Measurements from ENCODE around the gene INKA2.

Gene INKA2

DNA sequence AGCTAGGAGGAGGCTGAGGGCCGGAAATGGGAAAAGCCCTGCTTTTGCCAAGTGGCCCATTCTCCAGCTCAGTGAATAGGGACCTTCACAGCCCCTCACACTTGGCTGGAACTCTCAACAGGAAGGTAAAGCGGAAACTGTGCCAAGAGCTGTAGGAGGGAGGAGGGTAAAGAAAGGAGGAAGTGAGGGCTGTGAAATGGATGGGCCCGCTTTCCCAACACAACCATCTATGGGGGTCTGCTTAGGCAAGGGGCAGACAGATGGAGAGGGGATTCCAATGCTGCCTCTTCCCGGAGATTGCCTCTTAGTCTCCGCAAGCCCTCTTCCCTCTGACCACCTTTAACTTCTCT is 5.2 kb downstream of the INKA2 start:
- DNase-seq (ENCODE audit: low read depth in 3 of 3, low spot score in 1 of 3): no peak

DNA sequence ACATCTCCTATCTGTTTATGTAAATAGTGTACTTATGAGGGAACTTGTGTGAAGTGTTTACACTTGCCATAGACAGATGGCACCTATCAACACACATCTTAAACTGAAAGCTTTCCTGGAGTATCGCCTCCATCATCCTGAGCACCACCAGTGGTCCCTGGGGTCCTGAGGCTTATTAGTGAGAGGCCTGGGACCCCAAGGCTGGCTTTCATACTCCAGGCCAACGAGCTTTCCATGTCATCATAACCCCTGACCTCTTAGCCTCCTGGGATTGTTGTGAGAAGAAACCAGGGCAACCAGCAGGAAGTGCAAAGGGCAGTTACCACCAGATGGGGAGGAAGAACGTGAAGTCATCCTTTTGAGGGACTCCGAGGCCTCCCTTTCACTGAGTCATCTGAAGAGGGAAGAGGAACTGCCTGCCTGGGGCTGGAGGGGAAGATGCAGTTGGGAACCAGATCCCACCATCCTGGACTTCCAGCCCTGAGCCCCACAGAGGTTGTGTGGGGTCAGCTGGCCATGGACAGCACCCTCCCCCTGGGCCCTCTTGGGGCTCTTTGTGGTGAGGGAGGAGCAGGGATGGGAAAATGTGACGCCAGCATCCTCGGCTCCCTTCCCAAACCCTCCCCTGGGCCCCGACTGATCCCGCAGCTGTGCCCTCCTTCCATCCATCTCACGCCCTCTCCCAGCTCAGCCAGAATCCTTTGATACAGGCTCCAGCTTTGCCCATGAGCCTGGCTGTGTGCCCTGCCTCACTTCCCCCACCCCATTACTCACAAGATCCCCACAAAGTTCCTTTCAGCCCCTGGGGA is 5.8 kb downstream of the INKA2 start:
- no peak for DNase-seq (ENCODE audit: low read depth in 3 of 3, low spot score in 1 of 3)

DNA sequence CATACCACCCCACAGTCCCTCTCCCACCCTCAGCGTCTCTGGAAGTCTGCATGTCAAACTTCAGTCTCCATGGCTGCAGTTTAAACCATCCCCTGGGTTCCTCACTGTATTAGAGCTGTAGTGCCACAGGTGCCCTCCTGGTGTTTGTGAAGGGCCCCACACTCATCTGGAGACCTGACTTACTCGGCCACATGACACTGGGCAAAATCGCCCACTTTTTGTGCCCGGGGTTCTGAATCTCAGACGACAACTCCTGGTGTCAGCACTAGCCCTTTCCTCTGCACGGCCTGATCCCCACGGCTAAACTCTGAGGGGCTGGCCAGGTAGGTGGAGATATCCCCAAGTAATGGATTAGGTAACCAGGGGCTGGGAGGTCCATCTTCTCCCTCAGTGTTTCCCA is 6.5 kb downstream of the INKA2 start:
- no peak for DNase-seq (ENCODE audit: low read depth in 3 of 3, low spot score in 1 of 3)

DNA sequence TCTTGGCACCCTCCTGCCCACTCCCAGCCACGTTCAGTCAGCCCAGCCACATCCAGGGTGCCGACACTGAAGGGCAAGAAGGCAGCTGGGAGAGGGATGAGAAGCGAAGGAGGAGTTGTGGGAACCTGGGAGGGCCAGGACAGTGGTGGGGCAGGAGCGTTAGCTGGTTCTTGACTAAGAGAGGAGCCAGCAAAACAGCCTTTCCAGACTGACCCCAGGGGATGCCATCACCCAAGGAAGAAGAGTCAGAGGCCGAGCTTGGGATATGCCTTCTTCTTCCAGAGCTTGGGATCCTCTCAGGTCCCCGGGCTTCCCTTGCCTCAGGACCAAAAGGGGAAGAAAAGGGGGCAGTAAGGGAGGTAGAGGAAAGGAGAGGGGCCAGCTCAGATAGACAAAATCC is 7.2 kb downstream of the INKA2 start:
- DNase-seq (ENCODE audit: low read depth in 3 of 3, low spot score in 1 of 3): no peak

GRCh38 chr1:111730706-111731105 is 8.5 kb downstream of the INKA2 start:
- no peak for DNase-seq (ENCODE audit: low read depth in 3 of 3, low spot score in 1 of 3)

GRCh38 chr1:111729946-111730681 is 9.1 kb downstream of the INKA2 start:
- DNase-seq (ENCODE audit: low read depth in 3 of 3, low spot score in 1 of 3): no peak

DNA sequence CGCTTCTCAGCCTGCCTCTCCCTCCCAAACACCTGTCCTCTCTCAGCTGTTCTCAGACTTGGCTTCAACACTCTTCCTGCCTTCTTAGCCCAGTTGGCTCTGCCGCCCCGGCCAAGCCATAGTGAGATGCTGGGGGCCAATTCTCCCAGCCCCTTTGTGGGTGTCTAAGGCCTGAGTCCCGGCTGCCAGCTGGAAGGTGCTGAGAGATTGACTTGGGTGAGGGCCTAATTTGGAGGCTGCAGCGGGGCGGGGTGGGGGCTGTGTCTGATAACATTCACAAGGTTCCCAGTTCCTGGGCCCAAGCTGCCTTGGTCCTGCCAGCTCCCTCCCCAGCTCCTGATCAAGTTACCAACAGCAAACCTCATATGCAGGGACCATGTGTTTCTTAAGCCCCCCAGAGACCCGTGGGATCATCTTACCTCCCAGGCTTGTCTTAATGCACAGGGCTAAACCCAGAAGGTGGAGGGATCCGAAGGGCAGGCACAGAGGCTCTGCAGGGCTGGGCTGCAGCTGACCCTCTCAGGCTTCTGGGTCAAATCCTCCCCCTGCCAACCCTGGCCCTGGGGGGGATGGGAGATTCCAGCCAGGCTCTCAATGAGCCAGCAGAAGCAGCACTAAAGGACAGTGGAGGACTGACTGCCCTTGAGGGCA is 9.8 kb downstream of the INKA2 start:
- DNase-seq (ENCODE audit: low read depth in 3 of 3, low spot score in 1 of 3): no peak

DNA sequence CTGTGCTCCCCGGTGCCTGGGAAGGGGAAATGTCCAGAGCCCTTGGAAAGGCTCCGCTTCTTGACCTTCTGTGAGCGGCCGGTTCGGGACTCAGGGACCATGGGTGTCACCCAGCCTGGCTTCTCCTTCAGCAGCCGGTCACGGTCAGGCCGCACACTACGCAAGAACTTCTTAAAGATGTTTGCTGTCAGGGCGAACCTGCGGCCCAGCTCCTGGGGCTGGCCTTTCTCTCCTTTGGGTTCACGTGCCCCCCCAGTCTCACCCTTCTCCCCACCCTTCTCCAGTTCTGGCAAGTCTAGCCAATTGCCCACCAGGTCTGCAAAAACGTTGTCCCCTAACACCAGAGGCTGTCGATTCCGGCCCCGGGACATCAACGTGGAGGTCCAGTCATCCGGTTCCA is 12.1 kb downstream of the INKA2 start:
- no peak for DNase-seq (ENCODE audit: low read depth in 3 of 3, low spot score in 1 of 3)

GRCh38 chr1:111725192-111725591 is 14.0 kb downstream of the INKA2 start:
- DNase-seq (ENCODE audit: low read depth in 3 of 3, low spot score in 1 of 3): no peak

DNA sequence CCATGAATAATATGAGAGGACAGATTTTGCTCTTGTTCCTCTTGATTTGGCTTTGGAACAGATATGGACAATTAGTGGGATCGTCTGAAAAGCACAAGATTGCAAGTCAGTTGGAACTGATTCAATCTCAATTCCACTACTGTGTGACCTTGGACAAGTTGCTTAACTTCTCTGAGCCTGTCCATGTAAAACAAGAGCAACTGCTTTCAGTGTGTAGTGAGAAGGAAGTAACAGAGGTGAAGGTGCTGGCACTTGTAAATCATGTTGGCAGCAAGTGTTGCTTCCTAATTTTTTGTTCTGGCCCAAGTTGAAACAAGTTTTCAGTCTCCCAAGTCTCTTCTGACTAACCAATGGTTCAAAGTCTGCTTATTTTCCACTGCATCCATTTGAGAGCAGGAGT is 15.3 kb downstream of the INKA2 start:
- no peak for DNase-seq (ENCODE audit: low read depth in 3 of 3, low spot score in 1 of 3)

DNA sequence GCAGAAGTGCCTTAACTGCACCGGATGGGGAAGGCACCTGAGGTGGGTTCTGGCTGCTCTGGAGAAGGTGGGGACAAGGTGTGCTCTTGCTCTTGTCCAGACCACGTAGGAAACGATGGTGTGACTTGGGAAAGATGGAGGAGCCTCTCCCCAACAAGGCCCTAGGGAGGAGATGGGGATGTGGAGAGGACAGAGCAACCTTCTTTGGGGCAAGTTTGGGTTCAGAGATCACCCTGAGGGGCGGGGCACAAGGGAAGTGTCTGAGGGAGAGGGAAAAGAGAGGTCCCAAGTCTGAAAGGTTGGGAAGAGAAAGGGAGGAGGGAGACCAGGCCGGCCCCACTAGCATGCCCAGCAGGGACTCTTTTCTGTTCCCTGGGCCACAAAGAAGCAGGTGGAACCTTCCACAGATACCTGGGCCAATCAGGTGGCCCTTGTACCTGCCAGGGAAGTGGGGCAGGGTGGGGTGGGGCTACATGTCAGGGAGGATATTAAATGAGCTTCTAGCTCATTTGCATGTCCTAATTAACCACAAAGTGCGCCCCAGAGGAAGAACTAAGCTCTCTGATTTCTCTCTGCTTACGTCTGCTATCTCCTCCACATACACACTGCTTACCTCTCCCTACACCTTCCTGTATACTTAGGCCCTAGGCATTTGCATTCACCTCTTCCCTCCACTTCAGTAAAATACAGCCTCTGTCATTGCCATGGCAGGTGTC is 15.9 kb downstream of the INKA2 start:
- DNase-seq (ENCODE audit: low read depth in 3 of 3, low spot score in 1 of 3): no peak

DNA sequence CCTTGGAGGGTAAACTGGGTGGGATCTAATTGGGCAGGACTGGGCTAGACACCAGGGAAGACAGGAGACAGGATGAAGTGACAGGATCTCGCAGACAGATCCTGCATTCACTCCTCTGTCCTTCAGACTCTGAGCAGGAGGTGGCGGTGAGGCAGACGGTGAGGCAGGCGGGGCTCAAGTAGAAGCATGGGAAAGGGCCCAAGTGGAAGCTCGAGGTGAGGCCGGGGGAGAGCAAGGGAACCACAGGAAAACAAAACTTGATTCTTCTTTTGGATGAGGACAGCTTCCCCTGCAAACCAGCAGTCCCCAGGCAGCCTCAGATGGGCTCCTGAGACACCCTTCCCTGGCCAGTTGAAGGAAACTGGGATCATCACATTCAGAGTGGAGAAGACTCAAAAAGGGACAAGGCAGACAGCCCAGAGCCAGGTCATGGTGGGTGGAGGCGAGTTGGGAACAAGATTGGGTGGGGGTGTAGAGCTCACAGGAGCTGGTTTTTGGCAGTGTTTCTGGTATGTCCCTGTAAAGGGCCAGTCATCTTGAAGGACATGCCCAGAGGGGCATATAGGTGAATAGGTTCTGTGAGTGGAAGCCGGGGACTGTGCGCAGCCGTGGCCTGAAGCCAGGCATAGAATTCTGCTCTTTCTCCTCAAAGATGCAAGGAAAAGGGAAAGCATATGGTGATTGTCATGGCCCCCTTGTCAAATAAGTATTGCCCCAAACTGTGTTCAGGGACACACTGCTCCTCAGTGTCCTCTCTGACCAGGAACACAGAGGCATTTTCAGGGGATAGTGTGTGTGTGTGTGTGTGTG is 18.0 kb downstream of the INKA2 start:
- no peak for DNase-seq (ENCODE audit: low read depth in 3 of 3, low spot score in 1 of 3)

DNA sequence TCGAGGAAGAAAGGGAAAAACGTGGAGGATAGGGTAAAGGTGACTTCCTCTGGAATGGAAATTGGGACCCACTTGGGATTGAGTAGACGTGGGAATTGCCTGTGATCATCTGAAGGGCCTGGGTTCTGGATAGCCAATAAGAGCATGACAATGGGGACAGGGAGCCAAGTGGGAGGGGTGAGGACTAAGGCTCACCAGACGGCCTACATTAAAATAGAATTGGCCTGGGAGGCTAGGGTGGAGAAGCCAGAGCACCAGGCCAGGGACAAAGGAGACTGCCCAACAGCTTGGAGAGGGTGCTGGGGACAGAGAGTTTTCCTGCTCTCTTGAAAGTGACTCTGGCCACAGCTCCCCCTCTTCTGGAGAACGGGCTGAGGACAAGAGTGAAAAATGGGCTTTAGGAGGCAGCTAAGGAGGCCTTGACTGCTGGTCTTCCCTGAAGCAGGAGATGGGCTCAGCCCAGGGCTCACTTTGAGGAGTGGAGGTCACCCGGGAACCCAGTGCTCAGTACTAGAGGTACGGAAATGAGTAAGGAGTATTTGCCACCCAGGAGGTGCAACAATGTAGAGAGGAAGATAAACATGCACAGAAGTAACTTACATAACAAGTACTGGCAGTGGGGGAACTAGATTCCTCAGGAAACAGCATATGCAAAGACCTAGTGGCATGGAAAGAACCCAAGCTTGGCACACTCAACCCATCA is 18.8 kb downstream of the INKA2 start:
- no peak for DNase-seq (ENCODE audit: low read depth in 3 of 3, low spot score in 1 of 3)

DNA sequence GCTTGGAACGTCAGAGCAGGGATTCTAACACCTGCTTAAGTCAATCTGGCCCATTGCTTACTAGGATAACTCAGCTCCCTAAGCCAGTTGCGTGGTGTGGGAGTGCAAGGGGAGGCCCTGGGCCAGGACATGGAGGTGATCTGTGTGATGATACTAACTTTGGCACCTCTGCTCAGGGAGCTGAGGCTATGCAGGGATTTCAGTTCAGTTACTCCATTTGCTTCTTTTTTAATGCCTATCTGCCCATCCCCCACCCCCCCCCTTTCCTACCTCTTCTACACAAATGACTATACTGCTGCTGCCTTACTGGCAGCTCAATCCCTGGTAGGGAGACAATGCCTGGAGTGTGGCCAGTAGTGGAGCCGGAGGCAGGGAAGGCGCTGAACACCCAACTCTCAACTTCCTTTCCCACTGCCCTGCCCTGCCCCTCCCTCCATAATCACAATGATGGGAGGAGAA is 19.5 kb downstream of the INKA2 start:
- no peak for DNase-seq (ENCODE audit: low read depth in 3 of 3, low spot score in 1 of 3)

DNA sequence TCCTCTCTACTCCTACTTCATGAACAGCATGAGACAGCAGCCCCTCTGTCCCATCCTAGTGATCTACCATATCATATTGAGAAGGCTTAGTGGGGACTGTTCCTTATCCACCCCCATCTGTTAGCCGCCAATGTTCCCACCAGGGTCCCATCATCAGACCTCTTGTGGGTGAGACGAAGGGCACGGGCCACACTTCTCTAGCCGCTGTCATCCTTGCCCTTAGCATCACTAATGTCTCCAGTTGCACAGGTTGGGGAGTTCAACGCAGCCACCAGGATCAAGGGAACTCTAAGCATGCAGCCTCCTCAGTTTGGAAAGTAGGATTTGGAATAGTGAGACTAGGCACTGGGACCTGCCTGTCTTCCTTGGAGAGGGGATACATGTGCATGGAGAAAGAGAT is 20.1 kb downstream of the INKA2 start:
- DNase-seq (ENCODE audit: low read depth in 3 of 3, low spot score in 1 of 3): no peak

DNA sequence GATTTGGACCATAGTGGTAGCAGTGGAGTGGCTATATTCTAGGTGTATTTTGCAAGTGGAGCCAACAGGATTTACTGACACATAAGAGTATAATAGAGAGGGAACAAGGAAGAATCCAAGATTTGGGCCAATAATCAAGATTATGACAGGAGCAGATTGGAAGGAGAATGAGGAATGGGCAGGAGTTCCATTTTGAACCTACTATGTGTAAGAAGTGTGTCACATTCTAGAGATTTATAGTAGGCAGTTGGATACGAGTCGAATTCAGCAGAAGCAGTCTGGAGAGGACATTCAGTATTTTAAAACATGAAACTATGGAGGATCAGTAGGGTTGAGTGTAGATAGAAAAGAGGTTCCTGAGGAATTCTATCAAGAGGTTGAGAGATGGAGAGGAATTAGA is 21.7 kb downstream of the INKA2 start:
- no peak for DNase-seq (ENCODE audit: low read depth in 3 of 3, low spot score in 1 of 3)

DNA sequence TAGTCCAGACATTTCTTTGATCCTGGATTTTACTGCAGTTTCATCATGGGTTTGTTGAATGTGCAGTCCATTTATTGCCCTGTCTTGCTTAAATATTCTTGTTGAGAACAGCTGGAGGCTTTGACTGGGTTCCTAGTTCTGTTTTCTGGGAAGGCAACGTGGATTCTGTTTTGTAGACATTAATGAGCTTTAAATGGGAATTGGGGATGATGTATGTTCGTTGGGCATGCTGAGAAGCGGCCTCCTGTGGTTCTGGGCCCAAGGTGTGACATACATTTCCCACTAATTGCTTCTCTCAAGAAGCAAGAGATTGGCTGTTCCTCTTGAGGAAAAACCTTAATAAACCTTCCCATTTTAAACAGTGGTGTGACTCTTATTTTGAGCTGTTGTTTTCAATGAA is 22.9 kb downstream of the INKA2 start:
- no peak for DNase-seq (ENCODE audit: low read depth in 3 of 3, low spot score in 1 of 3)

GRCh38 chr1:111709986-111710385 is 29.2 kb downstream of the INKA2 start:
- DNase-seq (ENCODE audit: low read depth in 3 of 3, low spot score in 1 of 3): no peak

- no peak for DNase-seq (ENCODE audit: low read depth in 3 of 3, low spot score in 1 of 3)
Observed at GRCh38 chr1:111707906-111708305, 31.3 kb downstream of the INKA2 start.

- no peak for DNase-seq (ENCODE audit: low read depth in 3 of 3, low spot score in 1 of 3)
Observed at GRCh38 chr1:111706921-111707320, 32.3 kb downstream of the INKA2 start.
